Right lobe of liver (tissue), 6 donors: ENCODE results near the gene BCKDK. TPM values are rescaled to one million over a fixed set of nuclear protein-coding genes. Genes with fewer than 3 reads are reported as not detected.
"Not testable (repeated sequence)": the region's sequence is repeated elsewhere in the genome, so short reads cannot be mapped to it uniquely, and the experiment has no call there.

Source experiments
- ATAC-seq, 4 donors: fragments of 200-7000 bp; cut with Tn5 transposase; one replicate each; pipeline ENCODE4 v1.9.1; 2020; ENCODE audit warnings: mild to moderate bottlenecking in 4 of 4, moderate library complexity in 4 of 4
- DNase-seq, 3 donors: peaks; one replicate each; pipeline ENCODE4 v3.0.0-alpha.2; 2020
- H3K27ac ChIP-seq, 3 donors: fragments of 200-600 bp; one replicate each; pipeline ENCODE4 v1.8.0; 2022
- H3K27me3 ChIP-seq, 2 donors: fragments of 200-600 bp; one replicate each; pipeline ENCODE4 v1.8.0; 2022
- H3K36me3 ChIP-seq, 4 donors: fragments of 200-600 bp; sonication (generic) in 1 of 4; one replicate each; pipeline versions ENCODE4 v1.5.1 to v1.8.0; 2017 to 2022; ENCODE audit warnings: control low read depth in 1 of 4
- H3K4me1 ChIP-seq, 4 donors: fragments of 200-600 bp; sonication (generic) in 1 of 4; one replicate each; pipeline versions ENCODE4 v1.5.1 to v1.8.0; 2017 to 2022; ENCODE audit warnings: control low read depth in 1 of 4
- H3K4me3 ChIP-seq, 3 donors: fragments of 200-600 bp; one replicate each; pipeline ENCODE4 v1.8.0; 2022
- H3K9me3 ChIP-seq, 4 donors: fragments of 200-600 bp; sonication (generic) in 1 of 4; one replicate each; pipeline versions ENCODE4 v1.5.1 to v1.8.0; 2017 to 2022; ENCODE audit warnings: control low read depth in 1 of 4
- POLR2A ChIP-seq: fragments of 450-650 bp; IDR thresholded peaks from one replicate; pipeline ENCODE4 v1.6.1; 2017; ENCODE audit warnings: antibody characterized with exemption, mild to moderate bottlenecking
- WGBS: methylation state at CpG from one replicate; pipeline ENCODE4 v1.1.6; 2018; ENCODE audit warnings: low coverage, low lambda C conversion rate; ENCODE audit not compliant: insufficient coverage; ENCODE audit errors: missing lambda C conversion rate; 5-methylcytosine and 5-hydroxymethylcytosine counted together
- intact Hi-C, 2 donors: fragments of 100-400 bp; cut with DNase I; formaldehyde crosslinking; loops; one replicate each; pipeline versions ENCODE4 v1.11.2 to v1.14.1; 2022
- total RNA-seq, 6 experiments: library from RNA; depleted of rRNA in 2 of 6; stranded (reverse); fragments of >200 nt in 2 of 6; fragmentation: NEBNext Ultra II Directional in 3 of 6; extraction: Animal tissue kit (Norgen Biotek cat#: 25700) in 3 of 6; gene quantifications; one replicate each; pipeline versions ENCODE4 v1.1.0 to v1.2.4, GENCODE V29; 2016 to 2023
- TF ChIP-seq, protein P1 (sequence below), 4 donors: fragments of 200-600 bp in 3 of 4; fragments of 450-650 bp in 1 of 4; IDR thresholded peaks; one replicate each; pipeline versions ENCODE4 v1.5.1 to v1.8.0; 2016 to 2022; ENCODE audit warnings: antibody characterized with exemption in 4 of 4, mild to moderate bottlenecking in 2 of 4
- donor health status: DM: no; HTN: yes; CAD: no.
- donor health status: DM: no; HTN: no; CAD: no.
- donor health status: DM: no; HTN: no; CAD: no.
- donor health status: DM: no; HTN: yes; CAD: no.
- donor health status: DM: no; HTN: yes; CAD: no.

The BCKDK gene
- total RNA-seq, 6 experiments from 2014 or later = 34.8 to 61.5 (median 41.8) TPM

DNA sequence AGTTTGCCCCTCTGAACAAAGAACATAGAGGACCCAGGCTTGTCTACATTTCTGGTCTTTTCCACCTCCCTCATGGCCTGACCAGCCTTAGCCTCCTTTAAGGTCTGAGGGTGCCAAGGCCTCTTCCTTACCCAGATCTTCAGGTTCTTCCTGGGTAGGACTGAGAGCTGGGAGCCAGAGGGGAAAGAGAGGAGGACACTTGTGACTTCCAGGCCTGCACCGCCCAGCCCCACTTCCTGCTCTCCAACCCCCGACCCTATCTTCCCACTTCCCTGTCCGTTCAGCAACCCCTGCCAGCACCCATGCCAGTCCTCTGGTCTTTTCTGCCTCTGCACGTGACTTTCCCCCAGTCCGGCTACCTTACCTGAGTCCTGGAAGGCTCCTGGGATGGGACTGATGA, 41.1 kb downstream of the BCKDK start:
- intact Hi-C loops = no loop called here
- H3K4me3 ChIP-seq = no peak overlapping the region
- no peak overlapping the region for H3K27ac ChIP-seq
- no peak for DNase-seq
- no peaks in the 10 kb centered on the region for H3K9me3 ChIP-seq
- WGBS = 49% methylated on average over 5 of the region's 5 CpGs
- no peaks in the 10 kb centered on the region for H3K36me3 ChIP-seq
- no peaks in the 10 kb centered on the region for H3K4me1 ChIP-seq
- peak in 1 of 4 donors; percentile 11 for ATAC-seq
- TF ChIP-seq, protein P1, sequence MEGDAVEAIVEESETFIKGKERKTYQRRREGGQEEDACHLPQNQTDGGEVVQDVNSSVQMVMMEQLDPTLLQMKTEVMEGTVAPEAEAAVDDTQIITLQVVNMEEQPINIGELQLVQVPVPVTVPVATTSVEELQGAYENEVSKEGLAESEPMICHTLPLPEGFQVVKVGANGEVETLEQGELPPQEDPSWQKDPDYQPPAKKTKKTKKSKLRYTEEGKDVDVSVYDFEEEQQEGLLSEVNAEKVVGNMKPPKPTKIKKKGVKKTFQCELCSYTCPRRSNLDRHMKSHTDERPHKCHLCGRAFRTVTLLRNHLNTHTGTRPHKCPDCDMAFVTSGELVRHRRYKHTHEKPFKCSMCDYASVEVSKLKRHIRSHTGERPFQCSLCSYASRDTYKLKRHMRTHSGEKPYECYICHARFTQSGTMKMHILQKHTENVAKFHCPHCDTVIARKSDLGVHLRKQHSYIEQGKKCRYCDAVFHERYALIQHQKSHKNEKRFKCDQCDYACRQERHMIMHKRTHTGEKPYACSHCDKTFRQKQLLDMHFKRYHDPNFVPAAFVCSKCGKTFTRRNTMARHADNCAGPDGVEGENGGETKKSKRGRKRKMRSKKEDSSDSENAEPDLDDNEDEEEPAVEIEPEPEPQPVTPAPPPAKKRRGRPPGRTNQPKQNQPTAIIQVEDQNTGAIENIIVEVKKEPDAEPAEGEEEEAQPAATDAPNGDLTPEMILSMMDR (IDR thresholded peaks at IDR 0.05) = no peak
- TF ChIP-seq POLR2A = no peak
- no peaks in the 10 kb centered on the region for H3K27me3 ChIP-seq

DNA sequence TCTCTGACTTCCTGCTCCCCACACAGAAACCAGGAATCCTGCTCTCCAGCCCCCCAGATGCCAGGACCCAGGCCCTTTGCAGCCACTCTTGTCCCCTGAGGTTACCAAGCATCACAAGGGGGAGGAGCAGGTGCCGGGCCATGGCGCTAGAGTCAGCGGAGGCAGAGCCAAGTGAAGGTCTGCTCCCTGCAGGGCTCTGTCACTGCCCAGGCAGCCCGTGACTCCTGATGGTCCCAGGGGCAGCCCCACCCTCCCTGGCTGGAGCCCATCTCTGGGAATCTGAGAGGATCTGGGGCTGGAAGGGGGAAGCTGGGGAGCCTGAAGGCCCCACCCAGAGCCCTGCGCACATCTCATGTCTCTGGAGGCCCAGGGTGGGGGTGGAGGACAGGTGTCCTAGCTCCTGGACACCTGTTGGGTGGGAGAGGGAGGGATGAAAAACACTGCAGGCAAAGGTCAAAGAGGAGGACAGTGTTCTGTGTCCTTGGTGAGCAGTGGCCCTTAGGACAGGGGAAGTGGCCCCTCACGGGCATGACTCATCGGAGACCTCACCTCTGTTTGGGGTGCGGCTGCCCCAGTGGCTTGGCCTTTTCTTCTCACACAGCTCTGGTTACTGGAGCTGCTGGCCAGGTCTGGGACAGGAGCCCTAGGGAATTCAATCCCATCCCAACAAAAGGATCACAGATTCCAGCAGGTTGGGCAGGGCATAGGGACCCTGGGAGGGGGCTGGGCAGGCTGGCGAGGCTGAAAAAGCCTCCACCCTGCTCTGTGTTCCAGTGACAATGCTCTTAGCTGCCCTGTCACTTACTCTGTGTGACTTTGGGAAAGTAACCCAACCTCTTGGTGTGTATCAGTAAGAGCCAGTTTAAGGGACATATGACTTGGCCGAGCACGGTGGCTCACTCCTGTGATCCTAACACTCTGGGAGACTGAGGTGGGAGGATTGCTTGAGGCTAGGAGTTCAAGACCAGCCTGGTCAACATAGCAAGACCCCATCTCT, 42.0 kb downstream of the BCKDK start, which contains the start of gene PRSS36:
Gene PRSS36 (minus strand): TSS at position 173 of the 997 bp plus-strand sequence. CDS start 31 bp downstream, at position 142.
- DNase-seq = no peak
- H3K36me3 ChIP-seq = no peaks in the 10 kb centered on the region
- H3K27ac ChIP-seq = no peak within 1 kb of the TSS
- no peaks in the 10 kb centered on the region for H3K27me3 ChIP-seq
- 83% methylated on average over 1 of the region's 11 CpGs for WGBS
- H3K4me1 ChIP-seq = no peaks in the 10 kb centered on the region
- peak in 2 of 4 donors; percentile 8 to 10 for ATAC-seq
- no peaks in the 10 kb centered on the region for H3K9me3 ChIP-seq
- H3K4me3 ChIP-seq = no peak within 1 kb of the TSS
- TF ChIP-seq, protein P1 (IDR thresholded peaks at IDR 0.05) = no peak
- TF ChIP-seq POLR2A = no peak
- intact Hi-C loops = no loop called here

DNA sequence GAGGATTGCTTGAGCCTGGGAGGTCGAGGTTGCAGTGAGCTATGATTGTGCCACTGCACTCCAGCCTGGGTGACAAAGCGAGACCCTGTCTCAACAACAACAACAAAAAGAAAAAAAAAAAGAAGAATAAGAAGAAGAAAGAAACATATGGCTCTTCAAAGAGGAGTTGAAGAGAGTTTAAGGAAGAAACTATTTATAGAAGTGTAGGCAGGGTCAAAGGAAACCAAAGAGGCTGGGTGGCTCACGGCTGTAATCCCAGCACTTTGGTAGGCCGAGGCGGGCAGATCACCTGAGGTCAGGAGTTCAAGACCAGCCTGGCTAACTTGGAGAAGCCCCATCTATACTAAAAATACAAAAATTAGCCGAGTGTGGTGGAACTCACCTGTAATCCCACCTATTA, 42.8 kb downstream of the BCKDK start:
- H3K4me3 ChIP-seq, H3K27ac ChIP-seq, H3K36me3 ChIP-seq, DNase-seq, H3K9me3 ChIP-seq, ATAC-seq, H3K27me3 ChIP-seq, H3K4me1 ChIP-seq, intact Hi-C loops: not testable (repeated sequence)
- 58% methylated on average over 5 of the region's 6 CpGs for WGBS

DNA sequence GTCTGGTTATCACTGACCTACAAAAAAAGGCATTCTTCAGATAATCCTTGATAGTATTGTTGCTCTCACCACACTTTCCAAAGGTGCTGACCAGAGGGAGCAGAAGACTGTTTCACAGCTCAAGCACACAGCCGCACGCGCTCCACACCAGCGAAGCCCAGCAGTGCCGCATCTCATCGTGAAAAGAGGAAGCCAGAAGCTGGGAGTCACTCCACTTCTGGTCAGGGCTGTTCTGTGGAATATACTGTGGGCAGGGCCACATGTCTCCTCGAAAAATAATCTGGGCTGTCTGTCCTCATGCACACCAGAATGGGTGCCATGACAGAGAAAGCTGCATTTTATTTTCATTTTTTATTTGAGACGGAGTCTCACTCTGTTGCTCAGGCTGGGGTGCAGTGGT, 49.0 kb downstream of the BCKDK start:
- TF ChIP-seq, protein P1 (IDR thresholded peaks at IDR 0.05) = no peak
- no peak for TF ChIP-seq POLR2A
- peak; percentile 36 to 59 (median 50) for ATAC-seq
- Histone ChIP-seq H3K9me3 (no peaks in the 10 kb centered on the region), H3K4me1 (no peaks in the 10 kb centered on the region), H3K4me3 (no peak overlapping the region), H3K36me3 (no peaks in the 10 kb centered on the region), H3K27ac (no peak overlapping the region), H3K27me3 (no peaks in the 10 kb centered on the region)
- intact Hi-C loops = no loop called here
- WGBS = 26% methylated on average over 5 of the region's 8 CpGs
- DNase-seq = no peak

Other genes with a start within 250 kb of the BCKDK start
- gene BCL7C, start 214.3 kb upstream of the BCKDK start, total RNA-seq = 10 to 100 TPM in 2 of 6 experiments, 1 to 10 TPM in 4; 5.9 to 14.3 (median 7.9) TPM
- under 1 TPM in 4 of 6 experiments, not detected in 2; 0.13 to 0.74 (median 0.43) TPM for gene CTF1, start 211.8 kb upstream of the BCKDK start, total RNA-seq
- 1 to 10 TPM; 2.8 to 8.0 (median 3.4) TPM for gene FBXL19, start 184.8 kb upstream of the BCKDK start, total RNA-seq
- gene ORAI3, start 159.3 kb upstream of the BCKDK start, total RNA-seq = 10 to 100 TPM; 27.7 to 56.6 (median 31.6) TPM
- 1 to 10 TPM; 3.7 to 7.4 (median 6.9) TPM for gene SETD1A, start 150.6 kb upstream of the BCKDK start, total RNA-seq
- 100 to 1,000 TPM in 3 of 6 experiments, 10 to 100 TPM in 3; 54.6 to 219 (median 86.9) TPM for gene HSD3B7, start 123.2 kb upstream of the BCKDK start, total RNA-seq
- 1 to 10 TPM in 4 of 6 experiments, under 1 TPM in 2; 0.61 to 4.5 (median 2.6) TPM for gene STX1B, start 97.7 kb upstream of the BCKDK start, total RNA-seq
- 10 to 100 TPM; 18.8 to 52.8 (median 23.6) TPM for gene STX4, start 74.8 kb upstream of the BCKDK start, total RNA-seq
- gene ZNF668, start 34.1 kb upstream of the BCKDK start, total RNA-seq = 1 to 10 TPM; 2.0 to 4.6 (median 3.5) TPM
- gene ZNF646, start 34.0 kb upstream of the BCKDK start, total RNA-seq = 1 to 10 TPM; 4.2 to 5.0 (median 4.5) TPM
- gene PRSS53, start 19.4 kb upstream of the BCKDK start, total RNA-seq = 10 to 100 TPM in 1 of 6 experiments, 1 to 10 TPM in 5; 2.3 to 14.8 (median 3.9) TPM
- 100 to 1,000 TPM; 102 to 297 (median 199) TPM for gene VKORC1, start 13.6 kb upstream of the BCKDK start, total RNA-seq
- gene KAT8, start 9.3 kb downstream of the BCKDK start, total RNA-seq = 10 to 100 TPM; 20.4 to 29.9 (median 25.2) TPM
- gene PRSS8, start 27.3 kb downstream of the BCKDK start, total RNA-seq = 10 to 100 TPM in 4 of 6 experiments, 1 to 10 TPM in 2; 5.6 to 20.0 (median 13.1) TPM
- gene PRSS36, start 41.7 kb downstream of the BCKDK start, total RNA-seq = 1 to 10 TPM in 3 of 6 experiments, under 1 TPM in 3; 0.25 to 1.6 (median 1.0) TPM
- 10 to 100 TPM; 18.7 to 69.7 (median 40.4) TPM for gene FUS, start 71.8 kb downstream of the BCKDK start, total RNA-seq
- gene PYCARD, start 94.4 kb downstream of the BCKDK start, total RNA-seq = 10 to 100 TPM in 3 of 6 experiments, 1 to 10 TPM in 3; 5.7 to 14.9 (median 9.6) TPM
- gene TRIM72, start 105.7 kb downstream of the BCKDK start, total RNA-seq = under 1 TPM in 1 of 6 experiments, not detected in 5; 0.06 TPM
- not detected for gene PYDC1, start 108.7 kb downstream of the BCKDK start, total RNA-seq
- gene ITGAM, start 151.6 kb downstream of the BCKDK start, total RNA-seq = 10 to 100 TPM in 1 of 6 experiments, 1 to 10 TPM in 5; 2.7 to 11.6 (median 4.3) TPM
- gene ITGAX, start 246.8 kb downstream of the BCKDK start, total RNA-seq = 10 to 100 TPM in 1 of 6 experiments, 1 to 10 TPM in 5; 2.0 to 15.3 (median 5.2) TPM